AG10803 (cell line): Measurements from ENCODE around the gene PIGU.

ENCODE experiments used
- DNase-seq: peaks from one replicate; pipeline ENCODE4 v3.0.0; 2010; ENCODE audit warnings: low read depth
- H3K4me3 ChIP-seq: 2 replicates; pipeline ENCODE4 v1.5.1; 2011; ENCODE audit warnings: mild to moderate bottlenecking, low read length, control low read depth
- TF ChIP-seq, protein P1 (sequence below): conservative IDR thresholded peaks from 2 replicates; pipeline ENCODE4 v1.5.1; 2011; ENCODE audit warnings: mild to moderate bottlenecking, low read length, control low read depth, inconsistent platforms

PIGU gene

DNA sequence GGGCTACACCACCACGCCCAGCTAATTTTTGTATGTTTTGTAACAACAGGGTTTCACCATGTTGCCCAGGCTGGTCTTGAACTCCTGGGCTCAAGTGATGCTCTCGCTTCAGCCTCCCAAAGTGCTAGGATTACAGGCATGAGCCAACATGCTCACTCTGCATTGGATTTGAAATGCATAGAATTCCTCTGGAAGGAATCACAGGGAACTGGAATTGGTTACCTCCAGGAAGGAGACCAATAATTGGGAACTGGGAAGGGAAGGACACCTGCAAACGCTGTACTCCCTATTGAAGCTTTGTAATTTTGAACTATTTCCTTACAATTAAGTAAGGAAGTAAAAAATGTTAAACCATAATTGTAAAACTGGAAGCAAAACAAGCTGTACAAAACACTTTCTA is 14.9 kb upstream of the PIGU start:
- H3K4me3 ChIP-seq: no peak overlapping the region
- TF ChIP-seq, protein P1, sequence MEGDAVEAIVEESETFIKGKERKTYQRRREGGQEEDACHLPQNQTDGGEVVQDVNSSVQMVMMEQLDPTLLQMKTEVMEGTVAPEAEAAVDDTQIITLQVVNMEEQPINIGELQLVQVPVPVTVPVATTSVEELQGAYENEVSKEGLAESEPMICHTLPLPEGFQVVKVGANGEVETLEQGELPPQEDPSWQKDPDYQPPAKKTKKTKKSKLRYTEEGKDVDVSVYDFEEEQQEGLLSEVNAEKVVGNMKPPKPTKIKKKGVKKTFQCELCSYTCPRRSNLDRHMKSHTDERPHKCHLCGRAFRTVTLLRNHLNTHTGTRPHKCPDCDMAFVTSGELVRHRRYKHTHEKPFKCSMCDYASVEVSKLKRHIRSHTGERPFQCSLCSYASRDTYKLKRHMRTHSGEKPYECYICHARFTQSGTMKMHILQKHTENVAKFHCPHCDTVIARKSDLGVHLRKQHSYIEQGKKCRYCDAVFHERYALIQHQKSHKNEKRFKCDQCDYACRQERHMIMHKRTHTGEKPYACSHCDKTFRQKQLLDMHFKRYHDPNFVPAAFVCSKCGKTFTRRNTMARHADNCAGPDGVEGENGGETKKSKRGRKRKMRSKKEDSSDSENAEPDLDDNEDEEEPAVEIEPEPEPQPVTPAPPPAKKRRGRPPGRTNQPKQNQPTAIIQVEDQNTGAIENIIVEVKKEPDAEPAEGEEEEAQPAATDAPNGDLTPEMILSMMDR: no peak

DNA sequence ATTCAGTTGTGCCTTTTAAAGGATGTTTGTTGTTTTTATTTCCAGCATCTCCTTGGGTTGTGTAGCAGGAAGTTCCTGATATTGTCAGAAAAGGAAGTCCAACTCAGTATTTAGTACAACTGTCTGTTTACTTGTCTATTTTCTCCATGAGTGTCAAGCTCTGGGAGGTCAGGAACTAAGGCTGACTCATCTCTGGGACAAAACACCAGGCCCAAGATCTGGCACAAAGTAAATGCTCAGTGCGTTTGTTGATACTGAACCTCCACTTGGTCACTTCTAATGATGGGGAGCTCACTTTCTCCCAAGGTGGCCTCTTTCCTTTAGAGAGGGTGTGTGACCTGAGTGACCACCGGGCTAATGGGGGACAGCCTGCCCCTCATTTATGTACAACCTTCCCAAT is 12.6 kb upstream of the PIGU start:
- no peak for DNase-seq
- TF ChIP-seq, protein P1: no peak
- H3K4me3 ChIP-seq: no peak overlapping the region

More for the DNA sequence above, 14.9 kb upstream of the PIGU start:
- no peak for DNase-seq

DNA sequence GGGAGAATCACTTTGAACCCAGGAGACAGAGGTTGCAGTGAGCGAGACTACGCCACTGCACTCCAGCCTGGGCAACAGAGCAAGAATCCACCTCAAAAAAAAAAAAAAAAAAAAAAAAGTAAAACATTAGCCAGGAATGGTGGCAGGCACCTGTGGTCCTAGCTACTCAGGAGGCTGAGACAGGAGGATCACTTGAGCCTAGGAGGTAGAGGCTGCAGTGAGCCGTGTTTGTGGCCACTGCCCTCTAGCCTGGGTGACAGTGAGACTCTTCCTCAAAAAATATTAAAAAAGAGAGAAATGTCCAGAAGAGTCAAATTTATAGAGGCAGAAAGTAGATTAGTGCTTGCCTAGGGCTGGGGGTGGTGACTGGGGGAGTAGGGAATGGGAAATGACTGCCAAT is 6.8 kb upstream of the PIGU start:
- TF ChIP-seq, protein P1: no peak
- no peak overlapping the region for H3K4me3 ChIP-seq
- no peak for DNase-seq

DNA sequence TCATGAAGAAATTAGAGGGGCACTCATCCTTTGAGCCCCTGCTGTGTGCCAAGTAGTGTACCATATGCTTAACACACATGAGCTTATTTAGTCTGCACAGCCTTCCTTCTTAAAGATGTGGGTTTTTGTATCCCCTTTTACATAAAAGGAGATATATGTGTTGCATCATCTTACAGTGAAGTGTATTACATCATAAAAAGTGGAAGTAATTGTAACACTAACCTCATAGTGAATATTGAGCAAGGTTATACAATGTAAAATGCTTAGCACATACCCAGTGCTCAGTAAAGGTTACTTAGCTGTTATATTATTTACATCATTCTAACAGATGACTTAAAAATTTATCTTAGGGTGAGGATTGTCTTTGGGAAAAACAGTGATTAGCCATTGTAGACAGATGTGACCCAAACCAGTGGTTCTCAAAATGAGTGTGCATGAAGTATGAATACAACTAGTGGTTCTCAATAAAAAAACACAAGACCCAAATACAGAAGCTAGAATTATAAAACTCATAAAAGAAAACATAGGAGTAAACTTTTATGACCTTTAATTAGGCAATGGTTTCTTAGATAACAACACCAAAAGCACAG is 3.8 kb upstream of the PIGU start:
- TF ChIP-seq, protein P1: no peak
- DNase-seq: peak; percentile 8
- no peak overlapping the region for H3K4me3 ChIP-seq

DNA sequence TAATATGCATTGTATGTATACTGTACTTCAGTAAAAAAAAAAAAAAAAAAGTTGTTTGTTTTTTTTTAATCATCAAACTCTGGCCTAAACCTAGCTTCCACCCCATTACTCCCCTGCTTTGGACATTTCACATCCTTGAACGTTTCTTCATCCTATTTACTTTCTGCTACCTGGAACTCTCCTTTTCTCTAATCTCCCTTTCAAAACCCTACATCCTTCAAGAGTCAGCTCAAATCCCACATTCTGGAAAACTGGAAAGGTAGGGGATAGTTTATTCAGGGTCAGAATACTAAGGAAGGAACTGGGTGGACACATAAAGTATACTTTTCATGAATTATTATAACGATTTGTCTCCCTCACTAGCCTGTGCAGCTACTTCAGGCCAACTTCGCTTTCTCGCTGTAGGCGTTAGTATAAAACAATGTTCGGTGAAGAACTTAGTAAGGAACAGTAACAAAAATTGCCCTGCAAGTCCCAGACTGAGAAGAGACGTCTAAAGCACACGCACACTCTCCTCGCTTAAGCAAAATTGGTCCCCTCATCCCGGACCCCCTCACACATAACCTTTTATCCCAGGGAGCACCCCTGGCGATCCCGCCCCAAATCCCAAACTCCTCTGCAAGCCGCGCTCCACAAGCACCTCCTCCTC is 775 bp downstream of the PIGU start:
- TF ChIP-seq, protein P1: no peak
- DNase-seq: no peak

DNA sequence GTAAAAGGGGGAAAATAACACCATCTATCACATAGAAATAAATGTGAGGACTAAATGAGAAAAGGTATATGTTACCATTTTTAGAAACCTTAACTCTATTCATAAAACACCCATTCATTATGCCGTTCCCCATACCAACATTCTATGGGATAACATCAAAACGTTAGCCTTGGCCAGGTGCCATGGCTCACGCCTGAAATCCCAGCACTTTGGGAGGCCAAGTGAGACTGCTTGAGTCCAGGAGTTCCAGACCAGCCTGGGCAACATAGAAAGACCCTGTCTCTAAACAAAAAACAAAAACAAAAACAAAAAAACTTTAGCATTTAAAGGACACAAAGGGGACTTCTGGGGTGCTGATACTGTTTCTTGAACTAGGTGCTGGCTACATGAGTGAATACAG is 1.3 kb downstream of the PIGU start:
- no peak for DNase-seq
- no peak overlapping the region for H3K4me3 ChIP-seq
- TF ChIP-seq, protein P1: no peak

More for the DNA sequence above, 775 bp downstream of the PIGU start:
- H3K4me3 ChIP-seq: peak overlapping the region; percentile 86

DNA sequence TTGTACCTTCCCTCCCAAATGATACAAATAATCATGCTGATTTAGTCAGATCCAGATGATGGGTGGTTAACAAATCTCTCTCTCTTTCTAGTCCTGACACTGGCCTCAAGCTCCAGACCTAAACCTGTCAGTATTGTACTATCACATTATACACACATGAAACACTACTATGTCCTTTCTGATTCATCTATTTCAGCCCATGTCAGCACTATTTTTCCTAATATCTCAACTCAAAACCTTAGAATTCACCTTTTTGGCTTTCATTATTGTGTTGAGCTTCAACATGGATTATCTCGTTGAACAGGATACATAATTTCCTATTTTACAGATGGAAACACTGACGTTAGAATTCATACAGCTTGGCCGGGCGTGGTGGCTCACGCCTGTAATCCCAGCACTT is 3.5 kb downstream of the PIGU start:
- TF ChIP-seq, protein P1: no peak
- no peak for DNase-seq
- H3K4me3 ChIP-seq: no peak overlapping the region
